GM21515 (cell line): ENCODE measurements around the gene TEKT3.

ENCODE experiments used
- ATAC-seq: cut with Tn5 transposase; IDR thresholded peaks from one replicate; pipeline ENCODE4 v1.9.1; 2021; ENCODE audit not compliant: unreplicated experiment

Gene TEKT3

GRCh38 chr17:15298176-15298575, 43.2 kb downstream of the TEKT3 start:
- no peak for ATAC-seq

GRCh38 chr17:15293558-15293957, 47.8 kb downstream of the TEKT3 start:
- ATAC-seq: no peak

DNA sequence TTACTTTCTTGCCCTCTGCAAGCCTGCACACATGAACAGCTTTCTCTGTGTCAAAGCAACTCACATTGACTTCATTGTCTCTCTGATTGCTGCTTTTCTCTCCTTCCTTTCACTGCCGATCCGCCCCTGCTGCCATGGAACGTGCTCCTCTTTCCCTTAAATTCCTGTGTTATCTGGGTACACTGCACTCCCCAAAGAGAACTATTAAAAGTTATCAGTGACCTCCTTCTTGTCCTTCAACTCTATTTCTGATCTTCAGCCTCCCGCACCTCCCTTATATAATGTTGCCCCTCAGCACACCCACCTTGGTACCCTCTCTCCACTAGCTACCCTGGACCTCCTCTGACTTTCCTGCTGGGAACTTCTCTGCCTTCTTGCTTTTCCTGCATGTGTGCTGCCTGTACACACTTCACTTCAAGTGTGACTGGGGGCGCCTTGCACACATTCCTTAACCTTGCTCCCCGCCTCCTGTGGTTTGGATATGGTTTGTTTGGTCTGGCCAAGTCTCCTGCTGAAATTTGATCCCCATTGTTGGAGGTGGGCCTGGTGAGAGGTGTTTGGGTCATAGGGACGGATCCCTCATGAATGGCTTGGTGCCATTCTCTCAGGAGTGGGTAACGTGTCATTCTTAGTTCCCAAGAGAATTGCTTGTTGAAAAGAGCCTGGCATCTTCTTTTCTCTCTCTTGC, 49.6 kb downstream of the TEKT3 start:
- ATAC-seq: no peak

- no peak for ATAC-seq
Observed at GRCh38 chr17:15290605-15291004, 50.8 kb downstream of the TEKT3 start.

- ATAC-seq: no peak
Observed at GRCh38 chr17:15289285-15290183, 51.9 kb downstream of the TEKT3 start.

DNA sequence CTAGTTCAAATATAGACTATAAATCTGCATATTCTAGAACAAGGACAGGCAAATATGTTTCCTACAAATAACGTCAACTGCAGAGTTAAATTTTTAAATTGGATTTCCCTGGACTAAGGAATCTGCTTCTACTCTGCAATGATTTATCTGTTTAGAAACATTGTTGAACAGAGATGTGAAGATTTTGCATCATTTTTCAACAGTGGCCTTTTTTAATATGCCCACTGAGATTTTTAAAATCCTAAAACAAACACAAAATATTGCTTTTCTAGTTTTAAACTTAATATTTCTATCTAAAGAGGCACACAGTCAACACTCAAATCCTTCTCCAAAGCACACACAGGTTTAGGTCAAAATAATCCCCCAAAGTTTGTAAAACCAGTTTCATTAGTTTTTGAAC, 52.5 kb downstream of the TEKT3 start:
- no peak for ATAC-seq

GRCh38 chr17:15287538-15288267, 53.7 kb downstream of the TEKT3 start:
- no peak for ATAC-seq

DNA sequence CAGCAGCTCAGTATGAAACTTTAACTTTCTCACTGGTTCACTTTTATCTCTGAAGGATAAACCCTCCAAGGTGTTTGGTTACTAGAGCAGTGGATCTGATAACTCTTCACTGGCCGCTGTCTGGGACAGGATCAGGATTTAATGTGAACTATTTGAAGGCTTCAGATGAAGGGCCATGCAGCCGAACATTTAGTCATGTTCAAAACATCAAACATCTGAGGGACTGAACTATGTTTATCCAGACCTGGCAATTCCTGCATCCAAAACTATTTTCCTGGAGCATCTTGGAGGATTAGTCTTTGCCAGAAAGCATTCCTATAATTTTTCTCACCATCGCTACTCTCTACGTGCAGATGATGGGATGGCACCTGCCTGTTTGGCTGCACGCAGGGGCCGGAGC, 55.9 kb downstream of the TEKT3 start:
- no peak for ATAC-seq

- no peak for ATAC-seq
Observed at GRCh38 chr17:15284537-15284936, 56.9 kb downstream of the TEKT3 start.

DNA sequence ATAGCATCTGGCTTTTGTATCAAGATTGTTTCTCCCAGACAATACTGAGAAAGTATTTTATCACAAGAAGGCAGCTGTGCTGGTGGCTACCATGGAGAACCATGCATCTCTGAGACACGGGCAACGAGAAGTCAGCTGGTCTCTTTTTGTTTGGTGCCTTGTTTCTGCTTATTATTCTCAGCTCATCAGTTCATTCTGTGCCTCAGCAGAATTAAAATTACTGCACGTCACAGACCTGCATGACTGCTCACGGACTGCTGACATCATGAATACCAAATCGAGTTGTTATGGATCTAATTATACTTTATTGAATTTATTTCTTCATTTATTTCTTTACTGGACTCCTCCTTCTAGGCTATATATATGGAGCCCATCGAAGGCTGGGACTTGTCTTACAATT, 57.3 kb downstream of the TEKT3 start:
- no peak for ATAC-seq

GRCh38 chr17:15281909-15282308, 59.5 kb downstream of the TEKT3 start:
- ATAC-seq: no peak

DNA sequence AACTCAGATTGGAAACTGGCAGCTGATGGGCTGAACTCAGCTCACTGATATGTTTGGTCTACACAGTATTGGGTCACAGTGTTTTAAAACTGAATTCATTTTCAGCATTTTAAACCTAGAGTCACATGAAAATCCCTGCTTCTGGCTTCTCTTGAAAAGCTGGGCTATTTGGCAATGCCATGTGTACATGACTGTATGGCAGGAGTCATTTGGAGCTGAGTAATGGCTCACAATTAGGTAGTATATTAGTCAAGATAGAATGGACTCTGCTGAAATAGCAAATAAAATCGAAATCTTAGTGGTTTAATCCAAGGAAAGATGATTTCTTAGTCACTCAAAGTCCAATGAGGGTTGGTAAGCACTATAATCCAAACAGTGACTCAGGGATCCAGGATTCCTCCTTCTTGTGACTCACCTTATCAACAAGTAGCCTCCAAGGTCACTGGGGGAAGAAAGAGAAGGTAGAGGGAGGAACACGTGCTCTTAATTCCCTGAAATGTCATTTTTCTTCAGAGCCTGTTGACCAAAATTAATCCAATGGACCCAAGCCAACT, 62.4 kb downstream of the TEKT3 start:
- no peak for ATAC-seq

DNA sequence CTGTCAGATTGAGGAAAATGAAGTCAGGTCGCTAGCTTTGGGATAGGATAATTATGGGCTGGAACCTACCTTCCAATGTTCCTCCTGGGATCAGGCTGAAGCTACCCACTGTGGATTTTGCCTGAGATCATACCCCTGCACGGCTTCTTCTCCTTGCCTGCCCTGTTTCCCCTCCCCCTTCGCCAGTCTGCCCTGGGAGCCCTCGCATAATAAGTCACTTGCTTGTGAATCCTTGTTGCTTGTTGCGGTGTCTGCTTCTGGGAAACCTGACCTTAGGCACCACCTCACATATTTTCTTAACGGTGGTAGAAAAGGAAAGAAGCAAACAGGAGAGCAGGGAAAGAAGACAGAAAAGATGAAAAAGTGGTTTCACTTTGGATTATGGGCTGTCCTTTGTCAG, 63.0 kb downstream of the TEKT3 start:
- ATAC-seq: no peak

- ATAC-seq: no peak
Observed at GRCh38 chr17:15274017-15274416, 67.4 kb downstream of the TEKT3 start.

DNA sequence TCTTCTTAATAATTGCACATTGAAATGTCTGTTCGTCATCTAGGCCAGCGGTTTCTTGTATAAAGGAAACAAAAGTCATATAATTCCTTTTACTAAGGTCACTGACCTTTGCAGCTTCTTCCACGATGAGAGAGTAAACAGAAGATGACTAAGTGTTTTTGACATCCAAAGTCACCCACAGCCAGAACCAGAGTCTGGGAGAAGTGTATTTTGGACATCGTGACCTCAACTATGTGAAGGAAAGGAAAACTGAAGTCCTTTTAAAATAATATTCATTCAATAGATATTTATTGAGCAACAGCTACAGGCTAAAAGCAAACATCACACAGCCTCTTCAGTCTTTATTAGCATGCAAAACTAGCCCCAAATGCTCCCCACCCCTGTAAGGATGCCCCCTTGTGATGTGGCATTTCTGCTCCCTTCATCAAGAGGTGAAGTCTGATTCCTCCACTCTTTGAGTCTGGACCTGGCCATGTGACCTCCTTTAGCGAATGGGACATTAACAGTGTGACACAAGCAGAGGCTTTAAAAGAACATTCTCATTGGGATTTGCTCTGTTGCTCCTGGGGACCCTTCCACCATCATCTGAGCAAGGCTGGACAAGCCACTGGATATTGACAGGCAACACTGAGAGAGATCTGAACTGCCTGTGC, 68.1 kb downstream of the TEKT3 start:
- ATAC-seq: no peak

GRCh38 chr17:15271741-15272140, 69.7 kb downstream of the TEKT3 start:
- no peak for ATAC-seq

GRCh38 chr17:15270628-15271381, 70.6 kb downstream of the TEKT3 start:
- no peak for ATAC-seq

DNA sequence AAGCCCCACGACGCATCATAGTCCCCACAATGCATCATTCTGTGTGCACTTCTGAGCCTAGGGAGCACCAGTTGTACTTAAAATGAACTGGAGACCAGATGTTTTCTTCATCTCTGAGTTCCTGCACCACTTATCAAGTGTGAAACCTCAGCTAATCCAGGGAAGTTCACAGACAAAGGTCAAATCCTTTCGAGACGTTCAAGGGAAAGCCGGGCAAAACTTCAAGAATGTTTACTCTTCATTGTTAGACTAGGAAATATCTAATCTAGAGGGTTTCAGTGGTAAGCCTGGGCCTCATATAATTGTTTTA, 71.7 kb downstream of the TEKT3 start:
- no peak for ATAC-seq

GRCh38 chr17:15269087-15269779, 72.2 kb downstream of the TEKT3 start:
- ATAC-seq: no peak

DNA sequence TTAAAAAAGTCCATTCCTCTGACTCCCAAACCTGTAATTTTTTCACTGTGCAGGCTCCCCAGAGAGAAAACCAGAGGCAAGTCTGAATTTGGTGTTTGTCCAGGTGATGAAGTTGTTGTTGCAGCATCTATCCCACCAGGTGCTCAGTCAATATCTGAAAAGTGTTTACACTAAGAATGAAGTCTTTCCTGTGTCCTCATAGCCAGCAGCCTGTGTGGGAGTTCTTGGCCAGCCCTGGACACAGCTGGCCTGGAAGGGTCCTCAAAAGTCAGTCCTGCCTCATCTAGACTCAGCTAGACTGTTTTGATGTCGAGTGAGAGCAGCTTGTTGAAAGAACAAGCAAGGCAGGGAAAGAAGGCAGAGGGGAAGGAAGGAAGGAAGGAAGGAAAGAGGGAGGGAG, 72.9 kb downstream of the TEKT3 start:
- no peak for ATAC-seq
